AG04449 (cell line): ENCODE results near the gene SDR9C7.
"Not testable (repeated sequence)": the region's sequence is repeated elsewhere in the genome, so short reads cannot be mapped to it uniquely, and the experiment has no call there.

Source experiments
- CTCF ChIA-PET: fragments of 350-600 bp; formaldehyde crosslinking; extraction: SDS; loops from one replicate; lab custom pipeline; 2021; ENCODE audit warnings: antibody characterized with exemption; lab: Yijun Ruan, JAX
- POLR2A ChIA-PET: fragments of 400-600, 350-600 bp; formaldehyde crosslinking; extraction: SDS; loops from one replicate; lab custom pipeline; 2020; ENCODE audit warnings: antibody characterized with exemption, inconsistent platforms; lab: Yijun Ruan, JAX
- DNase-seq: peaks from one replicate; pipeline ENCODE4 v3.0.0-alpha.2; 2010; ENCODE audit warnings: low read depth, low spot score
- H3K4me3 ChIP-seq: 2 replicates; pipeline ENCODE4 v1.5.1; 2011; ENCODE audit warnings: low read depth, mild to moderate bottlenecking, control low read depth, low read length
- CTCF ChIP-seq: IDR thresholded peaks from one replicate; pipeline ENCODE4 v1.5.1; 2011; ENCODE audit warnings: mild to moderate bottlenecking, moderate library complexity, low read length, control low read depth, inconsistent platforms; ENCODE audit not compliant: insufficient read depth; ENCODE audit errors: missing control alignments

SDR9C7 gene

GRCh38 chr12:56951582-56952339 lies 17.6 kb upstream of the SDR9C7 start:
- no peak for DNase-seq
- TF ChIP-seq CTCF = no peak
- H3K4me3 ChIP-seq = no peak overlapping the region
- ChIA-PET POLR2A (no interaction called here), CTCF (no interaction called here)

GRCh38 chr12:56948881-56949280 lies 14.7 kb upstream of the SDR9C7 start:
- ChIA-PET CTCF (interaction anchor here (0.6 kb wide), 1 partner anchor 103 kb away, joined by 3 read pairs; no protein-coding TSS in a partner anchor), POLR2A (no interaction called here)
- DNase-seq = no peak
- H3K4me3 ChIP-seq = no peak overlapping the region
- no peak for TF ChIP-seq CTCF

- CTCF ChIA-PET = interaction anchor here (0.7 kb wide), 1 partner anchor 39 kb away, joined by 3 read pairs; no protein-coding TSS in a partner anchor
- POLR2A ChIA-PET = no interaction called here
- TF ChIP-seq CTCF = no peak
- H3K4me3 ChIP-seq = no peak overlapping the region
- DNase-seq = no peak
Measured at GRCh38 chr12:56948457-56948777, 14.2 kb upstream of the SDR9C7 start.

- no peak for DNase-seq
Measured at GRCh38 chr12:56947633-56948456, 13.6 kb upstream of the SDR9C7 start.

GRCh38 chr12:56943878-56944277 lies 9.7 kb upstream of the SDR9C7 start:
- ChIA-PET CTCF (no interaction called here), POLR2A (no interaction called here)
- no peak overlapping the region for H3K4me3 ChIP-seq
- no peak for DNase-seq
- no peak for TF ChIP-seq CTCF

More at GRCh38 chr12:56947633-56948456, 13.6 kb upstream of the SDR9C7 start:
- no peak overlapping the region for H3K4me3 ChIP-seq
- no peak for TF ChIP-seq CTCF
- ChIA-PET POLR2A (no interaction called here), CTCF (interaction anchor here (0.7 to 0.9 kb wide), 2 partner anchors 38 to 40 kb away, joined by 3 read pairs; no protein-coding TSS in a partner anchor)

GRCh38 chr12:56943374-56943773 lies 9.2 kb upstream of the SDR9C7 start:
- H3K4me3 ChIP-seq, CTCF ChIA-PET, DNase-seq, POLR2A ChIA-PET: not testable (repeated sequence)
